A673 (cell line): Measurements from ENCODE around the gene HEATR9. TPM values are rescaled to one million over a fixed set of nuclear protein-coding genes. Genes with fewer than 3 reads are reported as not detected.
"Not testable (repeated sequence)": the region's sequence is repeated elsewhere in the genome, so short reads cannot be mapped to it uniquely, and the experiment has no call there.

Experiments used
- BruUV-seq: library from RNA; stranded (reverse); fragments of 400-500 nt; replicated peaks from 2 replicates; lab custom pipeline; 2021; lab: Mats Ljungman, UMichigan
- CTCF ChIA-PET: fragments of 300-600 bp; sonication (Branson Sonifier 250); formaldehyde crosslinking; loops from one replicate; lab custom pipeline; 2022; ENCODE audit warnings: antibody characterized with exemption; lab: Charles Lee
- POLR2A ChIA-PET: fragments of 300-600 bp; sonication (Branson Sonifier 250); formaldehyde crosslinking; loops from one replicate; lab custom pipeline; 2022; ENCODE audit warnings: antibody characterized with exemption; ENCODE audit not compliant: low non-redundant PET; lab: Charles Lee
- DNase-seq: peaks from one replicate; pipeline ENCODE4 v3.0.0-alpha.2; 2015; ENCODE audit warnings: low spot score
- H3K27ac ChIP-seq: fragments of 200-600 bp; sonication (generic); 2 replicates; pipeline ENCODE4 v1.5.1; 2016; ENCODE audit warnings: mixed run types, low read depth, mild to moderate bottlenecking, mixed read lengths, antibody characterized with exemption, low read length; ENCODE audit not compliant: poor library complexity, severe bottlenecking
- H3K27me3 ChIP-seq: fragments of 200-600 bp; sonication (generic); replicated peaks from 2 replicates; pipeline ENCODE4 v1.6.1; 2017; ENCODE audit warnings: mixed run types, low read depth, mild to moderate bottlenecking, mixed read lengths, antibody characterized with exemption, low read length; ENCODE audit not compliant: insufficient read depth, poor library complexity
- H3K36me3 ChIP-seq: fragments of 200-600 bp; sonication (generic); 2 replicates; pipeline ENCODE4 v1.6.1; 2016; ENCODE audit warnings: mixed run types, mild to moderate bottlenecking, mixed read lengths, antibody characterized with exemption, low read length; ENCODE audit not compliant: insufficient read depth, poor library complexity, severe bottlenecking
- H3K4me1 ChIP-seq: fragments of 200-600 bp; sonication (generic); 2 replicates; pipeline ENCODE4 v1.6.1; 2017; ENCODE audit warnings: mixed run types, mild to moderate bottlenecking, mixed read lengths, antibody characterized with exemption, low read length; ENCODE audit not compliant: insufficient read depth, poor library complexity, severe bottlenecking
- H3K4me3 ChIP-seq: fragments of 200-600 bp; sonication (generic); 2 replicates; pipeline ENCODE4 v1.5.1; 2016; ENCODE audit warnings: low read depth, mixed run types, mild to moderate bottlenecking, mixed read lengths, low read length; ENCODE audit not compliant: poor library complexity, severe bottlenecking
- H3K9me3 ChIP-seq: fragments of 200-600 bp; sonication (generic); 2 replicates; pipeline ENCODE4 v1.6.1; 2016; ENCODE audit warnings: mixed run types, low read depth, mild to moderate bottlenecking, mixed read lengths, antibody characterized with exemption, low read length; ENCODE audit not compliant: poor library complexity, severe bottlenecking
- EZH2 ChIP-seq: fragments of 200-600 bp; sonication (generic); IDR thresholded peaks from 2 replicates; pipeline ENCODE4 v1.6.1; 2017; ENCODE audit warnings: borderline replicate concordance, low read depth, mild to moderate bottlenecking, mixed read lengths, antibody characterized with exemption, low read length; ENCODE audit not compliant: poor library complexity, severe bottlenecking
- intact Hi-C: fragments of 100-400 bp; cut with micrococcal nuclease; formaldehyde crosslinking; loops from one replicate; pipeline ENCODE4 v1.10.0; 2022; ENCODE audit not compliant: unreplicated experiment
- total RNA-seq: library from RNA; stranded (reverse); gene quantifications from 2 replicates; pipeline ENCODE4 v1.2.3, GENCODE V29; 2021
- TF ChIP-seq, protein P1 (sequence below): fragments of 300-800, 200-600 bp; sonication (generic); conservative IDR thresholded peaks from 2 replicates; pipeline ENCODE4 v1.5.1; 2017; ENCODE audit warnings: low read depth, mild to moderate bottlenecking, antibody characterized with exemption, low read length, moderate library complexity, mixed read lengths

Gene HEATR9
- total RNA-seq, 1 experiment from 2014 or later = not detected

DNA sequence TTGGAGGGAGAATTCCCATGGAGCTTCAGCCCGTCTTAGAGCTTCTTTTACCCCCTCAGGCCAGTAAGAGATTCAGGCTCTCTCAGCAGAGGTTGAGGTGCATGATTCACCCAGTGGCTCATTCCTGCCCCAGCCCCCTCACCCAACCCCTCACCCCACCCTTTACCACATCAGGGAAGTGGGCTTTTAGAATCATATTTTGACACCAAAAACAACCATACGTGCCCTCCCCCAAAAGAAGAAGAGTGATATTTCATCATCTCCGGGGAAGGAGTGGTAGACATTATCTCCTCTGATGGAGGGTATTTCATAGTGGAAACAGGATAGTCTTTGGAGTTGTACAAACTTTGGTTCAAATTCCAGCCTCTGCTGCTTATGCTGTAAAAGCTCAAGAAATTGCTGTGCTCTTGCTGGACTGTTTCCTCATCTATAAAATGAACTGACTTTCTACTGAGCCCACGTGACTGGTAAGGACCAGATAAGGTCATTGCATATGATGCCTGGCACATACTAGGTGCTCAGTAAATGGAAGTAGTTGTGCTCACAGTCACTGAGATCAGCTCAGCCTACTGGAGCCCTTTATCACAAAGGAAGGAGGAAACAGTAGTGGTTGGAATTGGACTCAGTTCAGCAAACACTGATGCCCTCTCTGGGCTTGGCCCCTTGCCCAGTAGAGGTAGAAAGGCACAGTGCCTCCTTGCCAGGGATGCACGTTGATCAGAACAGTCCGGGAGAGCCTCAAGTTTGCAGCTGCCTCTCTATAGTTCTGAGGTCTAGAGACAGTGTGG is 29.8 kb upstream of the HEATR9 start:
- no peaks in the 10 kb centered on the region for H3K36me3 ChIP-seq
- no peaks in the 10 kb centered on the region for H3K27me3 ChIP-seq
- CTCF ChIA-PET = no interaction called here
- POLR2A ChIA-PET = no interaction called here
- H3K4me1 ChIP-seq = no peaks in the 10 kb centered on the region
- no peak overlapping the region for H3K27ac ChIP-seq
- no peak overlapping the region for H3K4me3 ChIP-seq
- no peaks in the 10 kb centered on the region for H3K9me3 ChIP-seq
- TF ChIP-seq, protein P1, sequence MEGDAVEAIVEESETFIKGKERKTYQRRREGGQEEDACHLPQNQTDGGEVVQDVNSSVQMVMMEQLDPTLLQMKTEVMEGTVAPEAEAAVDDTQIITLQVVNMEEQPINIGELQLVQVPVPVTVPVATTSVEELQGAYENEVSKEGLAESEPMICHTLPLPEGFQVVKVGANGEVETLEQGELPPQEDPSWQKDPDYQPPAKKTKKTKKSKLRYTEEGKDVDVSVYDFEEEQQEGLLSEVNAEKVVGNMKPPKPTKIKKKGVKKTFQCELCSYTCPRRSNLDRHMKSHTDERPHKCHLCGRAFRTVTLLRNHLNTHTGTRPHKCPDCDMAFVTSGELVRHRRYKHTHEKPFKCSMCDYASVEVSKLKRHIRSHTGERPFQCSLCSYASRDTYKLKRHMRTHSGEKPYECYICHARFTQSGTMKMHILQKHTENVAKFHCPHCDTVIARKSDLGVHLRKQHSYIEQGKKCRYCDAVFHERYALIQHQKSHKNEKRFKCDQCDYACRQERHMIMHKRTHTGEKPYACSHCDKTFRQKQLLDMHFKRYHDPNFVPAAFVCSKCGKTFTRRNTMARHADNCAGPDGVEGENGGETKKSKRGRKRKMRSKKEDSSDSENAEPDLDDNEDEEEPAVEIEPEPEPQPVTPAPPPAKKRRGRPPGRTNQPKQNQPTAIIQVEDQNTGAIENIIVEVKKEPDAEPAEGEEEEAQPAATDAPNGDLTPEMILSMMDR = no peak
- no peak for TF ChIP-seq EZH2
- no TSS peak for BruUV-seq
- intact Hi-C loops = no loop called here
- DNase-seq = no peak

DNA sequence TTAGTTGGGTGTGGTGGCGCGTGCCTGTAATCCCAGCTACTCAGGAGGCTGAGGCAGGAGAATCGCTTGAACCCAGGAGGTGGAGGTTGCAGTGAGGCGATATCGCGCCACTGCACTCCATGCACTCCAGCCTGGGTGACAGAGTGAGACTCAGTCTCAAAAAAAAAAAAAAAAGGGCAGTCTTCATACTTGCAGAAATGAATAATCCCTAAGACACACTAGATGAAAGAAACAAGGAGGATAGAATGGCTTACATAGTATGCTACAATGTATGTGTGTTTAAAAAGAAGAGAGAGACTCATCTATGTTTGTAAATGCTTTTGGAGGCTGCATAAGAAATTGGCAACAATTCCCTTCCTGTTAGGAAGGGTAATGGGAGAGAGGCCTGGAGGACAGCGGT is 29.1 kb upstream of the HEATR9 start:
- CTCF ChIA-PET, POLR2A ChIA-PET, H3K27ac ChIP-seq, H3K36me3 ChIP-seq, H3K4me1 ChIP-seq, DNase-seq, BruUV-seq, H3K9me3 ChIP-seq, intact Hi-C loops, H3K4me3 ChIP-seq, H3K27me3 ChIP-seq: not testable (repeated sequence)

DNA sequence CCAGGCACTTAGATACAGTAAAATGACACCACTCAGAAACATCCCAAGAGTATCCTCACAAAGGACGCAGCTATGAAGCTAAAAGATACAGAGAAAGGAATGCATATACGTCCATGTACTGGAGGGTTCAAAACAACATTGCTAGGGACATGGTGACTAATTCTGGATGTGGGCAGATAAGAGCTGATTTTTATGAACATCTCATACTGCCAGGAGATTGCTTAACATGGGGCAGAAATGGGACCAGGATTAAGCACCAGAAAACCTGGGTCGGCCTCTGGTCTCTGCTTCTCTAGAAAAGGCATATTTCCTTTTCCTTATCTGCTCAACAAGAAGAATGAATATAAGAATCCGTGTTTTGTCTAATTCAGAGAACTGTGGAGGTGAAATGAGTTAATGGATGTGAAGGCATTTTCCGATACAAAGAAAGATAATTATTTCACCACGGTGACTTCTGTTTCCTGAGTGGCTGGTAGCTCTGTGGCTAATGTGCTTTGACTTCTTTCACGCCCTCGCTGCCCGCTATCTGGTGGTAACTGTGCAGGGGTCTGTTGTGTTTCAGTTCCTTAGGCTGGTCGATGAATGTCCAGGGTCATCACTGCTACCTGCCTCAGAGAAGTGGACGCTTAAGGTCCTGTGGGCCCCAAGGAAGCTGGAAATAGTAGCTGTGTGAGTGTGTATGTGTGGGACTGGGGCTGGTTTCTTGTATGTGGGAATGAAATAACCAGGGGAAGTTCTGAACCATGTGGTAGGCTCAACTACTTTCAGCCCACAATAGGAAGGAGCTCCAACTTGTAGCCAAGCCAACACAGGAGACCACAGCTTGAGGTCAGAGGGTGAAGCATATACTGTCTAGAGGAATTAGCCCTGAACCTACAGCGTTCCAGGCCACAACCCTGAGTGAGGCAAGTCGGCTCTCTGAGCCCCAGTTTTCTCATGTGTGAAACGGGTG is 27.2 kb upstream of the HEATR9 start:
- Histone ChIP-seq H3K27me3 (no peaks in the 10 kb centered on the region), H3K27ac (no peak overlapping the region), H3K4me1 (no peaks in the 10 kb centered on the region), H3K36me3 (no peaks in the 10 kb centered on the region), H3K9me3 (no peaks in the 10 kb centered on the region), H3K4me3 (no peak overlapping the region)
- intact Hi-C loops = no loop called here
- no TSS peak for BruUV-seq
- DNase-seq = no peak
- TF ChIP-seq, protein P1 = no peak
- TF ChIP-seq EZH2 = no peak
- POLR2A ChIA-PET = no interaction called here
- CTCF ChIA-PET = no interaction called here
